ENCODE measurements around the gene LLCFC1.

DNA sequence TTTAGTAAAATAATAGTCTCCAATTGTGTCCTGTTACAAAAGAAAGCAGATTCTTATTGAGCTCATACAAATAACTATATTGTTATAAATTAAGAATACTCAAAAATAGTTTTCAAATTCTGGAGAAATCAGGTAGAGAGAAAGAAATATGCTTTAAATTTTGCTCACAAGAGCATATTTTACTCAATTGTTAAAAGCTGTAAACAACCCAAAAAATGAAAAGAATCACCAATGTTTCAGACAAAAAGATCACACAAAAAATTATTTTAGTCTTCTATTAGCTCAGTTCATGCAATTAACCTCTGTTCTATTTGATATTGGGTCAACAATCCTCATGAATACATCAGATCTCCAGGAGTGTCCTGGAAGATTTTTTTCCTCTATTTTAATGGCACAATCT, 35.2 kb upstream of the LLCFC1 start:
- TF ChIP-seq, protein P1, sequence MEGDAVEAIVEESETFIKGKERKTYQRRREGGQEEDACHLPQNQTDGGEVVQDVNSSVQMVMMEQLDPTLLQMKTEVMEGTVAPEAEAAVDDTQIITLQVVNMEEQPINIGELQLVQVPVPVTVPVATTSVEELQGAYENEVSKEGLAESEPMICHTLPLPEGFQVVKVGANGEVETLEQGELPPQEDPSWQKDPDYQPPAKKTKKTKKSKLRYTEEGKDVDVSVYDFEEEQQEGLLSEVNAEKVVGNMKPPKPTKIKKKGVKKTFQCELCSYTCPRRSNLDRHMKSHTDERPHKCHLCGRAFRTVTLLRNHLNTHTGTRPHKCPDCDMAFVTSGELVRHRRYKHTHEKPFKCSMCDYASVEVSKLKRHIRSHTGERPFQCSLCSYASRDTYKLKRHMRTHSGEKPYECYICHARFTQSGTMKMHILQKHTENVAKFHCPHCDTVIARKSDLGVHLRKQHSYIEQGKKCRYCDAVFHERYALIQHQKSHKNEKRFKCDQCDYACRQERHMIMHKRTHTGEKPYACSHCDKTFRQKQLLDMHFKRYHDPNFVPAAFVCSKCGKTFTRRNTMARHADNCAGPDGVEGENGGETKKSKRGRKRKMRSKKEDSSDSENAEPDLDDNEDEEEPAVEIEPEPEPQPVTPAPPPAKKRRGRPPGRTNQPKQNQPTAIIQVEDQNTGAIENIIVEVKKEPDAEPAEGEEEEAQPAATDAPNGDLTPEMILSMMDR (IDR thresholded peaks at IDR 0.05; ENCODE audit: poor library complexity) = no peak
- no peak for TF ChIP-seq EZH2 (IDR thresholded peaks at IDR 0.05; ENCODE audit: borderline replicate concordance)

Data from hepatocyte (in vitro differentiated cells).